OCI-LY3 (cell line): Measurements from ENCODE around the gene SLC27A4.
"Not testable (repeated sequence)": the region's sequence is repeated elsewhere in the genome, so short reads cannot be mapped to it uniquely, and the experiment has no call there.

Source experiments
- H2AFZ ChIP-seq: fragments of 200-600, 300-600 bp; shearing (Covaris generic); 2 replicates; pipeline ENCODE4 v1.6.0; 2014; ENCODE audit warnings: antibody characterized with exemption, low read depth, low read length
- H3K27ac ChIP-seq: fragments of 200-600, 300-600 bp; sonication (generic); 2 replicates; pipeline ENCODE4 v1.5.1; 2014; ENCODE audit warnings: mild to moderate bottlenecking, low read length, moderate library complexity, mixed read lengths
- H3K27me3 ChIP-seq: fragments of 200-600, 300-600 bp; sonication (generic); 2 replicates; pipeline ENCODE4 v1.6.1; 2014; ENCODE audit warnings: low read depth, low read length, mixed read lengths
- H3K36me3 ChIP-seq: fragments of 200-600, 300-600 bp; sonication (generic); replicated peaks from 2 replicates; pipeline ENCODE3; 2014; ENCODE audit warnings: low read depth, low read length, mixed read lengths
- H3K4me1 ChIP-seq: fragments of 300-600, 200-600 bp; sonication (generic); 2 replicates; pipeline ENCODE4 v1.6.1; 2014; ENCODE audit warnings: low read length, mixed read lengths
- H3K4me2 ChIP-seq: fragments of 200-600, 300-600 bp; sonication (generic); 2 replicates; pipeline ENCODE4 v1.6.1; 2014; ENCODE audit warnings: low read length, mixed read lengths
- H3K4me3 ChIP-seq: fragments of 300-600, 200-600 bp; sonication (generic); 2 replicates; pipeline ENCODE4 v1.5.1; 2014; ENCODE audit warnings: antibody characterized with exemption, mild to moderate bottlenecking, low read length, moderate library complexity
- H3K79me2 ChIP-seq: fragments of 300-600, 200-600 bp; shearing (Covaris generic); 2 replicates; pipeline ENCODE4 v1.6.1; 2014; ENCODE audit warnings: mild to moderate bottlenecking, low read length, mixed read lengths
- H3K9ac ChIP-seq: fragments of 300-600, 200-600 bp; shearing (Covaris generic); 2 replicates; pipeline ENCODE4 v1.6.0; 2014; ENCODE audit warnings: mild to moderate bottlenecking, low read length, moderate library complexity
- H3K9me3 ChIP-seq: fragments of 200-600, 300-600 bp; shearing (Covaris generic); 2 replicates; pipeline ENCODE4 v1.6.1; 2014; ENCODE audit warnings: low read length, mixed read lengths; ENCODE audit not compliant: insufficient read depth
- H4K20me1 ChIP-seq: fragments of 200-600, 300-600 bp; sonication (generic); 2 replicates; pipeline ENCODE4 v1.6.1; 2016; ENCODE audit warnings: low read length, mixed read lengths; ENCODE audit not compliant: insufficient read depth
- CTCF ChIP-seq: fragments of 200-600, 300-600 bp; sonication (generic); IDR thresholded peaks from 2 replicates; pipeline ENCODE4 v1.5.1; 2014; ENCODE audit warnings: antibody characterized with exemption, low read length, low read depth
- EZH2phosphoT487 ChIP-seq: fragments of 200-600 bp; shearing (Covaris generic); IDR thresholded peaks from 2 replicates; pipeline ENCODE4 v1.6.1; 2018; ENCODE audit warnings: antibody characterized with exemption, mixed run types, low read depth

SLC27A4 gene

DNA sequence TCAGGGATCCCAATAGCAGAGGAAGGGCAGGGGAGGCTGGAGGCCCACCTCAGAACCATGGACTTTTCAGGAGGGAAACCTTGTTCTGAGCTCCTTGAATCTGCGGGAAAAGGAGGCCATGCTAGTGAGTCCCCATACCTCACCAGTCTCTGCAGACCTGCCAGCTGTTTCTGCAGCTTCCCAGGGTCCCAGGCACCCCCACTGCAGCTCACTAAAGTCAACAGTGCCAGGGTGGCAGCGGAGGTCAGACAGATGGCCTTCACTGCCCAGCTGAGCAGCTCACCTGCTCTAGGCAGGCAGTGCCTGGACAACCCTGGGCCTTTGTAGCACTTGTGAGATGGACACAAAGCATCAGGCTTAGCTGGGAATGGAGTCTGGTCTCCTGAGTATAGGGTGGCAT lies 4.4 kb upstream of the SLC27A4 start:
- no peak overlapping the region for H3K9ac ChIP-seq
- no peak overlapping the region for H3K27ac ChIP-seq
- H4K20me1 ChIP-seq = no peaks in the 10 kb centered on the region

DNA sequence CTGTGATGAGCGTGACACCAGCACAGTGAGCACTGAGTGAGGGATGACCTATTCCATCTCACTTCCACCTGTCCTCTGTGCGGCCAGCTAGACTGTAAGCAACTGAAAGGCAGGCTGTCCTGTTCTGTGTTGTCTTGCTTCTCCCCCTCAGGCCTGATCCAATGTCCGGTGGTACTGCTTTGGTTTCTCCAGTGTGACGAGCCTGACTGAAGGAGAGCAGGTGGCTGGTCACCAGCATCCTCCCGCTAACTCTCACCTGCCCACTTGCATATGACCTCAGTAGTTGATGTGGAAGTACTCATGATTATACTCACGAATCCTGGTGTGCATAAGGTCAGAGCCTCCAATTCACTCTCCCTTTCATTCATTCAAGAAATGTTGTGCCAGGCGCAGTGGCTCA lies 2.4 kb upstream of the SLC27A4 start:
- H2AFZ ChIP-seq = no peak overlapping the region
- no peak overlapping the region for H3K4me2 ChIP-seq
- H3K36me3 ChIP-seq = no peaks in the 10 kb centered on the region
- peaks cover 7% of the 10 kb centered on the region for H3K79me2 ChIP-seq
- no peaks in the 10 kb centered on the region for H3K27me3 ChIP-seq
- no peaks in the 10 kb centered on the region for H3K9me3 ChIP-seq
- H3K4me1 ChIP-seq = peaks cover 5% of the 10 kb centered on the region
- H3K27ac ChIP-seq = no peak overlapping the region
- no peak overlapping the region for H3K4me3 ChIP-seq
- TF ChIP-seq CTCF = no peak
- no peak for TF ChIP-seq EZH2phosphoT487
- no peak overlapping the region for H3K9ac ChIP-seq
- no peaks in the 10 kb centered on the region for H4K20me1 ChIP-seq

More for the DNA sequence above, 4.4 kb upstream of the SLC27A4 start:
- Histone ChIP-seq H3K79me2 (peaks cover 2% of the 10 kb centered on the region), H3K4me1 (peaks cover 5% of the 10 kb centered on the region), H3K4me3 (no peak overlapping the region), H3K9me3 (no peaks in the 10 kb centered on the region), H3K4me2 (no peak overlapping the region), H3K36me3 (no peaks in the 10 kb centered on the region), H3K27me3 (no peaks in the 10 kb centered on the region), H2AFZ (no peak overlapping the region)
- TF ChIP-seq CTCF (no peak), EZH2phosphoT487 (no peak)

DNA sequence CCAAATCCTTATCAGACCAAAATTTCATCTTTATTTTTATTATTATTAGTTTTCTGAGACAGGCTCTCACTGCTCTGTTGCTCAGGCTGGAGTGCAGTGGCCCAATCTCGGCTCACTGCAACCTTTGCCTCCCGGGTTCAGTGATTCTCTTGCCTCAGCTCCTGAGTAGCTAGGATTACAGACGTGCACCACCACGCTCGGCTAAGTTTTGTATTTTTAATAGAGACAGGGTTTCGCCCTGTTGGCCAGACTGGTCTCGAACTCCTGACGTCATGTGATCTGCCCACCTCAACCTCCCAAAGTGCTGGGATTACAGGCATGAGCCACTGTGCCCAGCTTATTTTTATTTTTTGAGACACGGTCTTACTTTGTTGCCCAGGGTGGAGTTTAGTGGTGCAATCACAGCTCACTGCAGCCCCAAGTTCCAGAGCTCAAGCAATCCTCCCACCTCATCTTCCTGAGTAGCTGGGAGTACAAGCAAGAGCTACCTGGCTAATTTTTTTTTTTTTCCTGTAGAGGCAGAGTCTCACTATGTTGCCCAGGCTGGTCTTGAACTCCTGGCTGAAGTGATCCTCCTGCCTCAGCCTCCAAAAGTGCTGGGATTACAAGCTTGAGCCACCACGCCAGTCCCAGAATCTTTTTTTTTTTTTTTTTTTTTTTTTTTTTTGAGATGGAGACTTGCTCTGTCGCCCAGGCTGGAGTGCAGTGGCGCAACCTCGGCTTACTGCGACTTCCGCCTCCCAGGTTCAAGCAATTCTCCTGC lies 1.3 kb upstream of the SLC27A4 start:
- H3K4me3 ChIP-seq = peak overlapping the region; percentile 95
- H3K9me3 ChIP-seq, H4K20me1 ChIP-seq, H3K9ac ChIP-seq, H3K36me3 ChIP-seq, H3K27me3 ChIP-seq, H3K4me1 ChIP-seq, H3K79me2 ChIP-seq: not testable (repeated sequence)
- peak overlapping the region; percentile 97; the same call in 1 of the 2 replicates for H2AFZ ChIP-seq
- peak overlapping the region; percentile 79 for H3K4me2 ChIP-seq
- peak overlapping the region; percentile 48; the same call in 1 of the 2 replicates for H3K27ac ChIP-seq

GRCh38 chr9:128340691-128341434 lies 536 bp downstream of the SLC27A4 start:
- Histone ChIP-seq H3K79me2 (peaks cover 7% of the 10 kb centered on the region), H3K4me3 (peak overlapping the region; percentile 95), H2AFZ (peak overlapping the region; percentile 80), H3K4me2 (peak overlapping the region; percentile 100), H3K27ac (peak overlapping the region; percentile 18), H3K9ac (peak overlapping the region; percentile 78), H3K36me3 (peaks cover 13% of the 10 kb centered on the region), H3K4me1 (peaks cover 5% of the 10 kb centered on the region), H3K27me3 (no peaks in the 10 kb centered on the region), H4K20me1 (no peaks in the 10 kb centered on the region), H3K9me3 (no peaks in the 10 kb centered on the region)
- TF ChIP-seq CTCF (no peak), EZH2phosphoT487 (no peak)
